Occipital lobe (tissue), 2 donors: ENCODE results near the gene SASS6. TPM values are rescaled to one million over a fixed set of nuclear protein-coding genes. Genes with fewer than 3 reads are reported as not detected.

ENCODE experiments used
- DNase-seq: peaks from one replicate; lab custom pipeline; 2025; lab: John Stamatoyannopoulos, UW
- total RNA-seq: library from RNA; depleted of rRNA; stranded (reverse); fragments of >200 nt; gene quantifications from one replicate; pipeline ENCODE4 v1.2.3, GENCODE V29; 2014

SASS6 gene, protein sequence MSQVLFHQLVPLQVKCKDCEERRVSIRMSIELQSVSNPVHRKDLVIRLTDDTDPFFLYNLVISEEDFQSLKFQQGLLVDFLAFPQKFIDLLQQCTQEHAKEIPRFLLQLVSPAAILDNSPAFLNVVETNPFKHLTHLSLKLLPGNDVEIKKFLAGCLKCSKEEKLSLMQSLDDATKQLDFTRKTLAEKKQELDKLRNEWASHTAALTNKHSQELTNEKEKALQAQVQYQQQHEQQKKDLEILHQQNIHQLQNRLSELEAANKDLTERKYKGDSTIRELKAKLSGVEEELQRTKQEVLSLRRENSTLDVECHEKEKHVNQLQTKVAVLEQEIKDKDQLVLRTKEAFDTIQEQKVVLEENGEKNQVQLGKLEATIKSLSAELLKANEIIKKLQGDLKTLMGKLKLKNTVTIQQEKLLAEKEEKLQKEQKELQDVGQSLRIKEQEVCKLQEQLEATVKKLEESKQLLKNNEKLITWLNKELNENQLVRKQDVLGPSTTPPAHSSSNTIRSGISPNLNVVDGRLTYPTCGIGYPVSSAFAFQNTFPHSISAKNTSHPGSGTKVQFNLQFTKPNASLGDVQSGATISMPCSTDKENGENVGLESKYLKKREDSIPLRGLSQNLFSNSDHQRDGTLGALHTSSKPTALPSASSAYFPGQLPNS
- total RNA-seq = 4.7 TPM

DNA sequence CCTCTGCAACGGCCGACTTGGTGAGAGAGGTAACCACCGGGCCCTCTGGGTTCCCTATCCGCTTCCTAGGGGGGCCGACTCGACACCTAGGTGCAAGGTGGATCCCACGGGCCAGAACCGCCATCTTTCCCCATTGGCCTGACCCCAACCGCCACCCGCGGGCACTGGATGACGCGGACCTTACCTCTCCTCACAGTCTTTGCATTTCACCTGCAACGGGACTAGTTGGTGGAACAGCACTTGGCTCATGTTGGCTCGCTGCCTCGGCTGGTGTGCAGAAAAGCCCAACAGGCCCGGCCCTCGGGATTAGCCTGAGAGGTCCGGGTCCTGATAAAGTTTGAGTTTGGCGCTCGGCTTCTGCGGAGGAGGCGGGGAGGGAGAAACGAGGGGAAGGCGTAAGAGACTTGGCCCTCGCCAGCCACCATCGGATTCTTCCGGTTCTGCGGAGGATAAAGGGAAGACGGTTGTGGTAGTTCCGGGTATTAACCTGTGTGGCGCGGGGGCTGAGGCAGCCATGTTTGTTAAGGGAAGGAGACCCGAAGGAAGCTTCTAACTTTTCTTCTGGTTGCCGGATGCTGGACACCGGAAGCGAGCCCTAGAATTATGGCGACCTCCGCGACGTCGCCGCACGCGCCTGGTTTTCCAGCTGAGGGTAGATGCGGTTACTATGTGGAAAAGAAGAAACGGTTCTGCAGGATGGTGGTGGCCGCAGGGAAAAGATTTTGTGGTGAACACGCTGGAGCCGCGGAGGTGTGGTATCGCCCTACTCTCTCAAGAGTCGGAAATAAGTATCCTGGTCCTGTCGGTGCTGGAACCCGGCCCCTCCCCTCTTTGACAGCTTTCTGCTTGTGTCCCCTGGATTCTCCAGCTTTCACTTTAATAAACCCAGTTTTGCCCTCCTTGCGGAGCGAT is at the start of gene SASS6, which contains the start of gene TRMT13:
SASS6 (minus strand) TSS at position 365 of the 912 bp plus-strand sequence; CDS start at position 249, 116 bp downstream.
TRMT13 (plus strand) TSS at position 598 of the 912 bp plus-strand sequence; CDS start at position 604, 6 bp downstream.
- peak; percentile 96 for DNase-seq

DNA sequence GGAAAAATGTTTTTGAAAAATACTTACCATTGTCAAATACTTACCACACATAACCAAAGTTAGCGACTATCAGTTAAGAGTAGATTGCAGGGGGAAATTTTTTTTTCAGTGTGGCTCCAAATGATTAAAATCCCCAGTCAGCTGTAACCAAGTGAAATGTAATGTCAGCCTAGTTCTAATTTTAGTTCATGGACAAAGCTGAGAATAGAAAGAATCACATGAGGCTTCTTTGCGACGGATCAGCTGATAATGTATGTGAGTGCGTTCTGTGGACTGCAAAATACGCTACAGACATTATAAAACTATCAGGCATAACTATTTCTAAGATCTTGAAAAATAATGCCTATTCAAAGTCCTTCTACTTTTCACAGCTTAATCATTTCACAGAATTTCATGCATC is 45.4 kb upstream of the SASS6 start, which contains the start of gene LRRC39:
LRRC39 (minus strand) TSS at position 166 of the 400 bp plus-strand sequence. CDS start 9,740 bp downstream, outside the sequence.
- no peak for DNase-seq

DNA sequence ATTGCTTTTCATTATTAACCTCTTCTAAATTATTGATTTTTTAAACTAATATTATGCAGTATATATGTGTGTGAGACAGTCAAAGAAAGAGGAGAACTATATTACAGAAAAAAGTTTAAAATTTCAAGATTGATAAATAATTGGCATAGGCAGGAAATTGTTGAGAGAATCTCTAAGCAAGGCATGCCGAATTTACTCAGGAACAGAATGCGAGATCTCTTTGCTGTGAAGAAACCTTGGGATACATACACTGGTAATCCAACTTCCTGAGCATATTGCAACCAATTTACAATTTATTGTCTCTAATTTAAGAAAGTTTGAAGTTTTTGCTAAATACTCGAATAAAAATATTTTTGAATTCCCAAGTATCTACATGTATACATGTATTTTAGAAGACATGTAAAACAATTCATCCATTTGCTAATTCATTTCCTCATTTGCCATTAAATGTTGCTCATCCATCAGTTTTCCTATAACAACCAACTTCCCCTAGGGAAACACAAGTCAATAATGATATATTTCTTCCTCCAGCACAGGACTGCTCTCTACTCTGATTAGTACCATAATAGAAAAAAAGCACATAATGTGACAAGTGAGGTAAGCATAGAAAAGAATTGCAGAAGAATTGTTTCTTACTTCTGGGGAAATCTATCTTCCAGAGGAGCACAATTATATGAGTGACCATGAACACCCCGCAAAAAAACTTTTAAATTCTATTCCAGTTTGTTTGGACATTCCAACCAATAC is 44.7 kb upstream of the SASS6 start:
- DNase-seq = no peak

DNA sequence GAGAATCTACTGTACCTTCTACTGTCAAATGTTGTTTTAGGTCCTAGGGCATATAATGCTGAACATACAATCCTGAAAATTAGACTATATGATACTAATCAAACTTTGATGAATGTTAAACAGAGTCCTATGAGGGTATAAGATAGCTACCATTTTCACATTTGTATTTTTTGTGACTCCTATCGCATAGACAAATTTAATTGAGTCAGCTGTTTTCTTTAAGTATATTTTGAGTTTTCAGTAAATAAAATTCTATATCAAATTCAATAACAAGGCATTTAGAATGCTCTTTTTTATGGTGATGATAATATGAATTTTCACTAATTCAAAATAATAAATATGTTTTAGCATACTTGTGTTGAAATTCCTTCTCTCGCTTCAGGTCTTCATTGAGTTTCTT is 35.3 kb upstream of the SASS6 start:
- no peak for DNase-seq

DNA sequence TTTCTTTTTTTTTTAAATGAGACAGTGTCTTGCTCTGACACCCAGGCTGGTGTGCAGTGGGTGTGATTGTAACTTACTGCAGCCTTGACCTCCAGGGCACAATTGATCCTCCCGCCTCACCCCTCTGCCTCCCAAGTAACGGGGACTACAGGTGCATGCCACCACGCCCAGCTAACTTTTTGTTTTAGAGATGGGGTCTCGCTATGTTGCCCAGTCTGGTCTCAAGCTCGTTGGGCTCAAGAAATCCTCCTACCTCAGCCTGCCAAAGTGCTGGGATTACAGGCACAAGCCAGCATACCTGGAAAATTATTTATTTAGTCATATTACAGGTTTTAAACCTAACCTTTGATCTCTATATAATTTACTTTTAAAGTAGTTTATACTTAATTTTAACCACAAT is 32.0 kb upstream of the SASS6 start:
- DNase-seq = no peak

DNA sequence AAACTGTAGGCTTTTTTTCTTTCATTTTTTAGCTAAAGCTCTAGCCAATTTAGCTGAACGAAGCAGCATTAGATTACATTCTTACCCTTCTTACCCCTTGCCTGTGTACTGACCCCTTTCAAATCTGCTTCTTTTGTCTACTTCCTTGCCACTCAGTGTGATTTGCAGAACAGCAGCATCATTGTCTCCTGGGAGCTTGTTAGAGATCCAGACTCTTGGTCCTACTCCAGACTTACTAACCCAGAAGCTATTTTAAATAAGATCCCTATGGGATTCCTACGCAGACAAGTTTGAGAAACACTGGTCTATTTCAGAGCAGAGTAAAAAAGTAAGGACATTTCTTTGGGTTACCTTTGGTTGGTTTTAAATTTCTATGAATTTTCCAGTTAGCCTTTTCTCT is 31.5 kb upstream of the SASS6 start:
- DNase-seq = no peak

DNA sequence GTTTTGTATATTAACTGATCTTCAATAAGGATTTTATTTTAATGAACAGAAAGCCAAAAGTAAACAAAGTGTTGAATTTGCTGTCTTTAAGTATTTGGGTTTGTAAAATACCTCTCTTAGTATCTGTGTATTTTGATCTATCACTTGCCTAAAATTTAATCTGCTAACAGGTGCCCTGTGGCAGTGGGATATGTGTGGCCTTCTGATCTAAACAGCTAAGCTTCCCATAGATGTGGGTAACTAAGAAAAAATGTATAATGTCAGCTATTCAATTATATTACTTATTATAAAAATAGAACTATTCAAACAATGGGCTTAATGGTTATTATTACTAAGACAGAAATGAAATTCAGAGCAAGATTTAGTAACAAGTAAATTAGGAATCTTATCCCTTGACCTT is 30.2 kb upstream of the SASS6 start:
- no peak for DNase-seq

DNA sequence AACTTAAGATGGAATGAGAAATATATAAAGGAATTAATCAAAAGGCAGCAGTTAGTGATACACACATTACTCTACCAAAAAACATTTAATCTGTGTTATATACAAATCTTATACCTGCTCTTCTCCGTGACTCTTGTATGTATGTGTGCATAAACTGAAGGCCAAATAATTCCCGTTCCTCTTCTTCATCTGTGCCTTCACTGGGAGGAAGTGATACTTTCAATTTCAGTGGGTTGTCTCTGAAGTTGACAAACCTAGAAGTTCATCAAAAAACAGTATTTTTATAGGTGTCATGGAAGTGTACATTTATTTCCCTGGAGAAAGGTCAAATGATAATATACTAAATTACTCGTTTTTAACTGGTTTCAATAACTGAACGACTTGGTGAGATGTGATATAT is 19.5 kb upstream of the SASS6 start:
- DNase-seq = no peak

DNA sequence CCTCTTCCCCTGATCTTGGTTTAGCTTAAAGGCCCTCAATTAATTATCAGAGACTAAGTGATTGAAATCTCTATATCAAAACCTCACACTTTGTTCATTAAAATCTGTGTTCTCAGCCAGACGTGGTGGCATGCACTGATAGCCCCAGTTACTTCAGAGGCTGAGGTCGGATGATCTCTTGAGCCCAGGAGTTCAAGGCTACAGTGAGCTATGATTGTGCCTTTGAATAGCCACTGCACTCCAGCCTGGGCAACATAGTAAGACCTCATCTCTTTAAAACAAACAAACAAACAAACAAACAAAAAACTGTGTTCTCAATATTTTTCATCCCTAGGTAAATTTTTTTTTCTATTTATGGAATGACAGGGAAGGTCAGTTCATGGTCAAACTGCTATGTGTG is 18.9 kb upstream of the SASS6 start:
- no peak for DNase-seq

DNA sequence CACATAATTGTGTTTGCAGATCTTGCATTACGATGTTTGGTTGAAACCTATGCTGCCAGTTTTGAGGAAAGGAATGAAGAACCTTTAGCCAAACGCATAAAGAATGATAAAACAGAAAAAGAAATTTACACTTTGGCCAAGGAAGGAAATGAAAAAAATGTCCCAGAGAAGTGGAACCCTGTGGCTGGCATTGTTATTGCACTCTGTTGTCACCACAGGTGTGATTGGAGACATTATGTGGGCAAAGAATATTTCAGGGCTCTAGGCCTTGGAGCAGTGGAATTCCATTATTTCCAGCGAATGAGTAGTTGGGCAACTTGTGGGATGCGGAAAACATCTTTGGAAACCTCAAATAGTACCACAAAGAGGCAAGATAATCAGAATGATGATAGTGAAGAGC is 15.1 kb upstream of the SASS6 start:
- DNase-seq = no peak

DNA sequence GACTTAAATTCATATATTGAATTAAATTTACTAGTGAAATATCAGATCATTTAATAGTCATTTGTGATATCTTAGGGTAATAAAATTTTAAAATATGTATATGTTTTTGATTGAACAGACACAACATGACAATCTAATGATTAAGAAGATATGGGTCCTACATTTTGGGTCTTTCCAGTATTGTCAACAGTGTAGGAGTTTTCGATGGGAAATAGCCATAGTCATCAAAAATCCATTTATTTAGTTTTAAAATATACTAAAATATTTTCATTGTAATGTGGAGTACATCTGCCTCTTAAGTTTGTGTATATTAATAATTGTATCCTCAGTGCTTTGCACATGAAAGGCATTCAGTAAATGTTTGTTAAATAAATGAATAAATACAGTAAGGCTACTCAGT is 14.2 kb upstream of the SASS6 start:
- DNase-seq = no peak

DNA sequence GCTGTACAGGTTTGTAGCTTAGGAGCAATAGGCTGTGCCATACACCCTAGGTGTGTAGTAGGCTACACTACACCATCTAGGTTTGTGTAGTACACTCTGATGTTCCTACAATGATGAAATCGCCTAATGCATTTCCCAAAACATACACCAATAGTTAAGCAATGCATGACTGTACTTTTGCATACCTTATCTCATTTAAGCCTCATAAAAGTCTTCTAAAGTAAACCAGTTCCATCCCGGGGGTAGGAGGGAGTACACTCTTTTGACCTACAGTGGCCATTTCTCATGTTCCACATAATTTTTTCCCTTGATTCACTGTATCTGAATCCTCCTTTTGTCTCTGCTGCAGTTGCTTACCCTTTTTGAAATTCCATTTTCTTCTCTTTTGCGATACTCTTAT is 12.4 kb upstream of the SASS6 start:
- no peak for DNase-seq

DNA sequence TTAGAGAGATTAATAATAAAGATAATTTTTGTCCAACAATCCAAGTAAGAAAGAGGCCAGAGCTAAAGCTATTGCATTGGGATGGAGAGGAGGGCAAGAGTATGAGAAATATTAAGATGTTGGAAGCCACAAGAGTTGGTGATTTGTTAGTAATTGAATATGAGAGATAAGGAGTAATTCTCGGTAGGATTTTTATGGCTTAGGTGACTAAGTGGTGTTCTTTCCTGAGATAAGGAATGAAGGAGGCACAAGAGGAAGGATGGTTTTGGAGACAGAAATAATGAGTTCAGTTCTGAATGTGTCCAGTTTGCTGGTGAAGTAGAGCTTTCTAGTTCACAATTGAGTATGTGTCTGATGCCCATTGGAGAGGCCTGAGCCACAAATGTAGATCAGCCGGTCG is 9.6 kb upstream of the SASS6 start:
- DNase-seq = no peak

DNA sequence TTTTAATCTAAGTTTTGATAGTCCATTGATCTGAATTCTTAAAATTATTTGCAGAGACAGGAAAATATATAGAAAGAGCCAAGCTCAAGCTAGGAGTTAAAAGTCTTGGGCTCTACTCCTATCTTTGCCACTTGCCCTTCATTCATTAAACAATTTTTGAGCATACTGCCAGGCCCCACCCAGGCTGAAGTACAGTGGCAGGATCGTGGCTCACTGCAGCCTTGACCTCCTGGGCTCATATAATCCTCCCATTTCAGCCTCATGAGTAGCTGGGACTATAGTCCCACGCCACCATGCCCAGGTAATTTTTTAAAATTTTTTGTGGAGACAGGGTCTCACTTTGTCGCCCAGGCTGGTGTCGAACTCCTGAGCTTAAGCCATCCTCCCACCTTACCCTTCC is 8.5 kb upstream of the SASS6 start:
- no peak for DNase-seq

DNA sequence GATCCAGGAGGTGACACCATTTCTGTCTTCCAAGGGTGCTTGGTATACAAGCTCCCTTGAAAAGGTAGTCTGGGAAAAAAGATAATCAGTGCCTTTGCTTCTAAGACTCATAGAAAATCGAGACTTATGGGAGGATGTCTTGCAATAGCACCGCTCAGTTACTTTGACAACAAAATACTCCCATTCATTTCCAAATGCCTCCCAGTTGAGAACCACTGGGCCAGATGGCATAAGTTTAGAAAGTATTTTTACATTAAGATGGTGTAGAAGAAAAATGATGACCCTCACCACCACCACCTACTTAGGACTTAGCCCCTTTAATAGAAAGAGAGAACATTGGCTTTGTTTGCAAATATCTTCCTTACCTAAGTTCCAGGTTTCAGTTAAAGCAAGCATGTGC is 4.9 kb upstream of the SASS6 start:
- DNase-seq = no peak

DNA sequence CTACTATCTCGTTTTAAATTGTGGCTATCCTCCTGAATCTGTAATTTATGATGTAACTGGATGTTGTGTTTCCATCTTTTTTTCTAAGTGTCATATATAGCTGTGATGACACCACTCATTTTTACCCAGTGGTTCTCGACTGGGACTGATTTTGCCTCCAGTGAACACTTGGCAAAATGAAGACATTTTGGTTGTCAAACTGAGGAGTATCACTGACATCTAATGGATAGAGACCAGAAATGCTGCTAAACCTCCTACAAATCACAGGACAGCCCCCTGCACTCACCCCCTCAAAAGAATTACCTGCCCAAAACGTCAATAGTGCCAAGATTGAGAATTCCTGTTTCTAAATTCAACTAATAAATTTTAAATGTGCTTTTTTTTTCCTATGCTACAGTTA is 2.1 kb upstream of the SASS6 start:
- DNase-seq = no peak

DNA sequence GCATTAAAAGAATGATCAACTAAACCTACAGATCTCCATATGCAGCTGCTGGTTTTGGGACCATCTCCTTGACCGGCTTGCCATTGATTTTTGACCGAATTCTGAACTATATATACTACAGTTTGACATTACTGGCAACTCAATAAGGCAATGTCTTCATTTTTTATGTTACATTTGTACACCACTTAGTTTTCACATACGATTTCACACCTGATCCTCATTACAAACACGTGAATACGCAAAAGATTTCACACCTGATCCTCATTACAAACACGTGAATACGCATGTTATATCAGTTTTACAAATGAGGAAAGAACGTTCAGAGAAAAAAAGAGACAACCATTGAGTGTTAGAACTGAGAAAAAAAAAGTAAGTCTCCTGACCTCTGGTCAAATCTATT is 1.1 kb downstream of the SASS6 start:
- no peak for DNase-seq

DNA sequence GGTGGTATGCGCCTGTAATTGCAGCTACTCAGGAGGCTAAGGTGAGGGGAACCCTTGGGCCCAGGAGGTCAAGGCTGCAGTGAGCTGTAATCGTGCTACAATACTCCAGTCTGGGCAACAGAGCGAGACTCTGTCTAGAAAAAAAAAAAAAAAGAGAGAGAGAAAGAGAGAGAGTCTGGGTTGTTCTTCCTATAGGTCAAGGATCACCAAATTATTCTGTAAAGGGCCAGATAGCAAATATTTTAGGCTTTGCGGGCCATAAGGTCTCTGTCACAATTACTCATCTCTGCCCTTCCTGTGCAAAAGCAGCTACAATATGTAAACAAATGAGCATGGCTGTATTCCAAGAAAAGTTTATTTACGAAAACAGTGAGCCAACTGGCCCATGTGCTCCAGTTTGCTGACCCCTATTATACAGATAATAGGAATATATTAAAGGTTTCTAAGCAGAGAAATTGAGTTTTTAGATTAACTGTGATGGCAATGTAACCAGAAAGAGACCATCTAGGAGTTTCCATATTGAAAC is 2.1 kb downstream of the SASS6 start:
- no peak for DNase-seq

DNA sequence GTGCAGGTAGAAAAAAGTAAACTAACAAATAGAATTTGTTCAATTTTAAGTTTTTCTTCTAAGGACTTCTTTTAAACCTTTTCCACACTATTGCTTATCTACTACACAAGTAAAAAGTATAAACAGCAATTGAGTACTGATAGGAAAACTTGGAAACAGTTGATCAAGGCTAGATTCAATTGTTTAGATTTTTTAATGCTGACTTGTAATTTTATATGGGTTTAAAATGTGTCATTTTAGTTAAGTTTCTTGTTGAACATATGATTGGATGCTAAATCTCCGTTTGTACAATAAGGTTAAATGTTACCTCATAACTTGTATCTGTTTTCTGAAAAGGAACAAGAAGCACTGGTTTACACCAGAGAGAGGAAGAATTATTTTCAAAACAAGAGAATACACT is 5.5 kb downstream of the SASS6 start:
- no peak for DNase-seq

DNA sequence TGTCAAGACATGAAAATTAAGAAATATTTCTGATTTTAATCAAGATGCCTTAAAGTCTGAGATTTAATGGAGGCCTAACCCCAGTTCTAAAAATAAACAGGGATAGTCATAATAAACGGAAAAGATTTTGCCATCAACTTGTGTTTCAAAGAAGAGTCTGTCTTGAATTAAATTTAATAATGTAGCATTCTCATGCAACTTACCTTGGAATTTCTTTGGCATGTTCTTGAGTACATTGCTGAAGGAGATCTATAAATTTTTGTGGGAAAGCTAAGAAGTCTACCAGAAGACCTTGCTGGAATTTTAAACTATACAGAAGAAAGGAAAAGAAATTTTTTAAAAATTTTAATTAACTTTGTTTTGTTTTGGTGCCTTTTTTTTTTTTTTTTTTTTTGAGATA is 10.6 kb downstream of the SASS6 start:
- DNase-seq = no peak

DNA sequence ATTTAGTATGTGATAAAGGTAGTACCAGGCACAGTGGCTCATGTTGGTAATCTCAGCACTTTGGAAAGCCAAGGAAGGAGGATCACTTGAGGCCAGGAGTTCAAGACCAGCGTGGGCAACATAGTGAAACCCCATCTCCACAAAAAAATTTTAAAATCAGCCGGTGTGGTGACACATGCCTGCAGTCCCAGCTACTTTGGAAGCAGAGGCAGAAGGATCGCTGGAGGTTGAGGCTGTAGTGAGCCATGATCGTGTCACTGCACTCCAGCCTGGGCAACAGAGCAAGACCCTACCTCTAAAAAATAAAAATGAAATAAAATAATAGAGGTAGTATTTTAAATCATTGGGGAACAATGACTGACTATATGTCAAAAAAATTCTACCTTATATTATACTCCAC is 17.2 kb downstream of the SASS6 start:
- no peak for DNase-seq
